Kidney epithelial cell (primary cell): ENCODE measurements around the gene ROGDI. TPM values are rescaled to one million over a fixed set of nuclear protein-coding genes. Genes with fewer than 3 reads are reported as not detected.

Experiments
- DNase-seq: peaks from one replicate; pipeline ENCODE4 v3.0.0-alpha.2; 2010; ENCODE audit warnings: low read depth
- H3K27me3 ChIP-seq: 2 replicates; pipeline ENCODE4 v1.6.0; 2011; ENCODE audit warnings: low read length; ENCODE audit not compliant: control insufficient read depth, insufficient read depth
- H3K36me3 ChIP-seq: 2 replicates; pipeline ENCODE4 v1.5.1; 2011; ENCODE audit warnings: low read length; ENCODE audit not compliant: control insufficient read depth, insufficient read depth
- H3K4me3 ChIP-seq: 2 replicates; pipeline ENCODE4 v1.5.1; 2011; ENCODE audit warnings: low read depth, mild to moderate bottlenecking, control low read depth, low read length
- CTCF ChIP-seq: IDR thresholded peaks from 2 replicates; pipeline ENCODE4 v1.5.1; 2011; ENCODE audit warnings: mild to moderate bottlenecking, moderate library complexity, low read length, control low read depth, inconsistent platforms; ENCODE audit not compliant: insufficient read depth, poor library complexity, severe bottlenecking
- total RNA-seq: library from RNA; depleted of rRNA; stranded (reverse); fragments of >200 nt; gene quantifications from 2 replicates; pipeline ENCODE4 v1.2.3, GENCODE V29; 2015

Gene ROGDI
- total RNA-seq, 1 donor from 2014 or later = 24.3 TPM

GRCh38 chr16:4803898-4804762 lies 1.7 kb upstream of the ROGDI start:
- Histone ChIP-seq H3K36me3 (peaks cover 1% of the 10 kb centered on the region), H3K4me3 (no peak overlapping the region), H3K27me3 (no peaks in the 10 kb centered on the region)
- DNase-seq = no peak
- TF ChIP-seq CTCF = no peak

GRCh38 chr16:4803401-4803844 lies 990 bp upstream of the ROGDI start:
- no peak for DNase-seq
- H3K4me3 ChIP-seq = no peak overlapping the region
- H3K36me3 ChIP-seq = peaks cover 1% of the 10 kb centered on the region
- TF ChIP-seq CTCF = no peak
- no peaks in the 10 kb centered on the region for H3K27me3 ChIP-seq

GRCh38 chr16:4802659-4803287 lies 340 bp upstream of the ROGDI start:
- Histone ChIP-seq H3K36me3 (peaks cover 1% of the 10 kb centered on the region), H3K4me3 (peak overlapping the region; percentile 72), H3K27me3 (no peaks in the 10 kb centered on the region)
- no peak for TF ChIP-seq CTCF
- peak; percentile 62 for DNase-seq

- peak overlapping the region; percentile 72 for H3K4me3 ChIP-seq
- DNase-seq = no peak
- TF ChIP-seq CTCF = no peak
- no peaks in the 10 kb centered on the region for H3K27me3 ChIP-seq
- peaks cover 1% of the 10 kb centered on the region for H3K36me3 ChIP-seq
Observed at GRCh38 chr16:4801051-4801961, 1.1 kb downstream of the ROGDI start.

GRCh38 chr16:4800290-4801041 lies 2.0 kb downstream of the ROGDI start:
- no peak for TF ChIP-seq CTCF
- DNase-seq = no peak
- Histone ChIP-seq H3K36me3 (peaks cover 1% of the 10 kb centered on the region), H3K27me3 (no peaks in the 10 kb centered on the region), H3K4me3 (no peak overlapping the region)
